ENCODE results near the gene STRIP2. TPM values are rescaled to one million over a fixed set of nuclear protein-coding genes. Genes with fewer than 3 reads are reported as not detected.
"Not testable (repeated sequence)": the region's sequence is repeated elsewhere in the genome, so short reads cannot be mapped to it uniquely, and the experiment has no call there.

STRIP2 gene
- polyA plus RNA-seq, 4 donors, result 2.8 to 3.9 (median 3.2) TPM

GRCh38 chr7:129421717-129422250 is 12.4 kb upstream of the STRIP2 start:
- DNase-seq (ENCODE audit: low read depth in 4 of 4, low spot score in 3 of 4), result no peak

- no peak for DNase-seq (ENCODE audit: low read depth in 4 of 4, low spot score in 3 of 4)
These were observed 11.5 kb upstream of the STRIP2 start for GRCh38 chr7:129422727-129423126.

GRCh38 chr7:129423700-129424410 is 10.4 kb upstream of the STRIP2 start:
- DNase-seq (ENCODE audit: low read depth in 4 of 4, low spot score in 3 of 4), result no peak

- no peak for DNase-seq (ENCODE audit: low read depth in 4 of 4, low spot score in 3 of 4)
These were observed 7.8 kb upstream of the STRIP2 start for GRCh38 chr7:129426482-129426881.

- DNase-seq (ENCODE audit: low read depth in 4 of 4, low spot score in 3 of 4), result no peak
These were observed 6.6 kb upstream of the STRIP2 start for GRCh38 chr7:129427526-129428045.

GRCh38 chr7:129431911-129432643 is 2.2 kb upstream of the STRIP2 start:
- DNase-seq (ENCODE audit: low read depth in 4 of 4, low spot score in 3 of 4), result no peak

GRCh38 chr7:129434675-129435318 is 565 bp downstream of the STRIP2 start:
- no peak for DNase-seq (ENCODE audit: low read depth in 4 of 4, low spot score in 3 of 4)

- no peak for DNase-seq (ENCODE audit: low read depth in 4 of 4, low spot score in 3 of 4)
These were observed 1.2 kb downstream of the STRIP2 start for GRCh38 chr7:129435414-129435829.

GRCh38 chr7:129436335-129436923 is 2.2 kb downstream of the STRIP2 start:
- DNase-seq (ENCODE audit: low read depth in 4 of 4, low spot score in 3 of 4), result no peak

GRCh38 chr7:129437190-129437589 is 3.0 kb downstream of the STRIP2 start:
- DNase-seq (ENCODE audit: low read depth in 4 of 4, low spot score in 3 of 4), result no peak

GRCh38 chr7:129438281-129438838 is 4.1 kb downstream of the STRIP2 start:
- DNase-seq (ENCODE audit: low read depth in 4 of 4, low spot score in 3 of 4), result no peak

GRCh38 chr7:129438839-129439651 is 4.8 kb downstream of the STRIP2 start:
- DNase-seq (ENCODE audit: low read depth in 4 of 4, low spot score in 3 of 4), result no peak

GRCh38 chr7:129439963-129440625 is 5.9 kb downstream of the STRIP2 start:
- DNase-seq (ENCODE audit: low read depth in 4 of 4, low spot score in 3 of 4), result no peak

- DNase-seq (ENCODE audit: low read depth in 4 of 4, low spot score in 3 of 4), result no peak
These were observed 9.4 kb downstream of the STRIP2 start for GRCh38 chr7:129443612-129444011.

GRCh38 chr7:129444776-129445175 is 10.5 kb downstream of the STRIP2 start:
- not testable (repeated sequence) for DNase-seq (ENCODE audit: low read depth in 4 of 4, low spot score in 3 of 4)

- DNase-seq (ENCODE audit: low read depth in 4 of 4, low spot score in 3 of 4), result not testable (repeated sequence)
These were observed 12.7 kb downstream of the STRIP2 start for GRCh38 chr7:129446925-129447324.

- DNase-seq (ENCODE audit: low read depth in 4 of 4, low spot score in 3 of 4), result not testable (repeated sequence)
These were observed 13.2 kb downstream of the STRIP2 start for GRCh38 chr7:129447445-129447844.

- DNase-seq (ENCODE audit: low read depth in 4 of 4, low spot score in 3 of 4), result not testable (repeated sequence)
These were observed 14.4 kb downstream of the STRIP2 start for GRCh38 chr7:129448608-129449007.

- no peak for DNase-seq (ENCODE audit: low read depth in 4 of 4, low spot score in 3 of 4)
These were observed 16.1 kb downstream of the STRIP2 start for GRCh38 chr7:129450295-129450694.

Data from left renal pelvis (tissue), 4 donors.